Smooth muscle cell (in vitro differentiated cells): ENCODE measurements around the gene NAXD. TPM values are rescaled to one million over a fixed set of nuclear protein-coding genes. Genes with fewer than 3 reads are reported as not detected.

Source experiments
- DNase-seq: peaks from one replicate; lab custom pipeline; 2025; ENCODE audit not compliant: unreplicated experiment; lab: John Stamatoyannopoulos, UW
- H2AFZ ChIP-seq: fragments of 200-600 bp; sonication (generic); 2 replicates; pipeline ENCODE4 v1.6.0; 2016; ENCODE audit warnings: antibody characterized with exemption, low read depth, mild to moderate bottlenecking
- H3F3A ChIP-seq: fragments of 200-600 bp; sonication (generic); 2 replicates; pipeline ENCODE4 v1.6.0; 2017; ENCODE audit warnings: antibody characterized with exemption, low read depth
- H3K27ac ChIP-seq: fragments of 200-600 bp; sonication (generic); 2 replicates; pipeline ENCODE4 v1.5.1; 2016; ENCODE audit warnings: low read depth, mild to moderate bottlenecking
- H3K27me3 ChIP-seq: fragments of 200-600 bp; sonication (generic); 2 replicates; pipeline ENCODE4 v1.6.1; 2016; ENCODE audit warnings: low read depth, mild to moderate bottlenecking
- H3K36me3 ChIP-seq: fragments of 200-600 bp; sonication (generic); 2 replicates; pipeline ENCODE4 v1.5.1; 2016; ENCODE audit warnings: low read depth
- H3K4me1 ChIP-seq: fragments of 200-600 bp; sonication (generic); 2 replicates; pipeline ENCODE4 v1.5.1; 2016; ENCODE audit warnings: low read depth
- H3K4me2 ChIP-seq: fragments of 200-600 bp; sonication (generic); 2 replicates; pipeline ENCODE4 v1.6.0; 2016; ENCODE audit warnings: mild to moderate bottlenecking
- H3K4me3 ChIP-seq: fragments of 200-600 bp; sonication (generic); 2 replicates; pipeline ENCODE4 v1.5.1; 2016; ENCODE audit warnings: mild to moderate bottlenecking
- H3K79me2 ChIP-seq: fragments of 200-600 bp; sonication (generic); 2 replicates; pipeline ENCODE4 v1.6.0; 2016; ENCODE audit warnings: low read depth, mild to moderate bottlenecking
- H3K9ac ChIP-seq: fragments of 200-600 bp; sonication (generic); 2 replicates; pipeline ENCODE4 v1.6.0; 2016; ENCODE audit warnings: low read depth
- H3K9me3 ChIP-seq: fragments of 200-600 bp; sonication (generic); replicated peaks from 2 replicates; pipeline ENCODE4 v1.5.1; 2016; ENCODE audit warnings: low read depth
- H4K20me1 ChIP-seq: fragments of 200-600 bp; sonication (generic); 2 replicates; pipeline ENCODE4 v1.6.0; 2016; ENCODE audit warnings: low read depth
- WGBS: methylation state at CpG from one replicate; pipeline ENCODE4 v1.1.7; 2016; ENCODE audit warnings: low lambda C conversion rate; 5-methylcytosine and 5-hydroxymethylcytosine counted together
- polyA plus RNA-seq: library from polyadenylated mRNA; unstranded; fragments of >200 nt; fragmentation: Nextera tagmentation; extraction: Ambion mirVana; gene quantifications from 2 replicates; pipeline ENCODE4 v1.2.1, GENCODE V29; 2016
- total RNA-seq: library from RNA; depleted of rRNA; stranded (reverse); fragments of >200 nt; gene quantifications from 2 replicates; pipeline ENCODE4 v1.2.3, GENCODE V29; 2014
- TF ChIP-seq, protein P1 (sequence below): fragments of 200-600 bp; sonication (generic); IDR thresholded peaks from 2 replicates; pipeline ENCODE4 v1.5.1; 2017; ENCODE audit warnings: borderline replicate concordance, mild to moderate bottlenecking, antibody characterized with exemption; ENCODE audit not compliant: insufficient read depth, poor library complexity, severe bottlenecking

NAXD gene
- total and polyA plus RNA-seq, 2 experiments from 2014 or later: 16.9 to 30.9 TPM

DNA sequence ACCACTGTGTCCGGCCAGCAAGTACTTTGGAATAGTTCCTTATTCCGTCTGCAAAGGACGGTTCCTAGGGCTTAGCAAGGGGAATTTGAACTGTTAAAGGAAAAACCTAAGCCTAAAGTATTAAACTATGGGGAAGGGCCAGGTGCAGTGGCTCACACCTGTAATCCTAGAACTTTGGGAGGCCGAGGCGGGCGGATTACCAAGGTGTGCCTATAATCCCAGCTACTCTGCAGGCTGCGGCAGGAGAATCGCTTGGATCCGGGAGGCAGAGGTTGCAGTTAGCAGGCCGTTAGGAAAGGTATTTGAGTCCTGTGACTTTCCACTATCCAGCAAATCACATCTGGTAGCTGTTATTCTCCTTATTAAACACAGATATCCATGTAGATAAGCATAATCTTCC lies 44.5 kb upstream of the NAXD start:
- Histone ChIP-seq H3F3A (no peaks in the 10 kb centered on the region), H2AFZ (no peak overlapping the region), H3K9me3 (no peaks in the 10 kb centered on the region), H3K4me3 (no peak overlapping the region), H3K4me2 (no peak overlapping the region), H3K36me3 (no peaks in the 10 kb centered on the region), H3K79me2 (no peaks in the 10 kb centered on the region), H4K20me1 (no peaks in the 10 kb centered on the region), H3K27me3 (no peaks in the 10 kb centered on the region), H3K4me1 (no peaks in the 10 kb centered on the region), H3K9ac (no peak overlapping the region), H3K27ac (no peak overlapping the region)
- TF ChIP-seq, protein P1, sequence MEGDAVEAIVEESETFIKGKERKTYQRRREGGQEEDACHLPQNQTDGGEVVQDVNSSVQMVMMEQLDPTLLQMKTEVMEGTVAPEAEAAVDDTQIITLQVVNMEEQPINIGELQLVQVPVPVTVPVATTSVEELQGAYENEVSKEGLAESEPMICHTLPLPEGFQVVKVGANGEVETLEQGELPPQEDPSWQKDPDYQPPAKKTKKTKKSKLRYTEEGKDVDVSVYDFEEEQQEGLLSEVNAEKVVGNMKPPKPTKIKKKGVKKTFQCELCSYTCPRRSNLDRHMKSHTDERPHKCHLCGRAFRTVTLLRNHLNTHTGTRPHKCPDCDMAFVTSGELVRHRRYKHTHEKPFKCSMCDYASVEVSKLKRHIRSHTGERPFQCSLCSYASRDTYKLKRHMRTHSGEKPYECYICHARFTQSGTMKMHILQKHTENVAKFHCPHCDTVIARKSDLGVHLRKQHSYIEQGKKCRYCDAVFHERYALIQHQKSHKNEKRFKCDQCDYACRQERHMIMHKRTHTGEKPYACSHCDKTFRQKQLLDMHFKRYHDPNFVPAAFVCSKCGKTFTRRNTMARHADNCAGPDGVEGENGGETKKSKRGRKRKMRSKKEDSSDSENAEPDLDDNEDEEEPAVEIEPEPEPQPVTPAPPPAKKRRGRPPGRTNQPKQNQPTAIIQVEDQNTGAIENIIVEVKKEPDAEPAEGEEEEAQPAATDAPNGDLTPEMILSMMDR: no peak
- DNase-seq: no peak
- WGBS: 90% methylated on average over 10 of the region's 10 CpGs

DNA sequence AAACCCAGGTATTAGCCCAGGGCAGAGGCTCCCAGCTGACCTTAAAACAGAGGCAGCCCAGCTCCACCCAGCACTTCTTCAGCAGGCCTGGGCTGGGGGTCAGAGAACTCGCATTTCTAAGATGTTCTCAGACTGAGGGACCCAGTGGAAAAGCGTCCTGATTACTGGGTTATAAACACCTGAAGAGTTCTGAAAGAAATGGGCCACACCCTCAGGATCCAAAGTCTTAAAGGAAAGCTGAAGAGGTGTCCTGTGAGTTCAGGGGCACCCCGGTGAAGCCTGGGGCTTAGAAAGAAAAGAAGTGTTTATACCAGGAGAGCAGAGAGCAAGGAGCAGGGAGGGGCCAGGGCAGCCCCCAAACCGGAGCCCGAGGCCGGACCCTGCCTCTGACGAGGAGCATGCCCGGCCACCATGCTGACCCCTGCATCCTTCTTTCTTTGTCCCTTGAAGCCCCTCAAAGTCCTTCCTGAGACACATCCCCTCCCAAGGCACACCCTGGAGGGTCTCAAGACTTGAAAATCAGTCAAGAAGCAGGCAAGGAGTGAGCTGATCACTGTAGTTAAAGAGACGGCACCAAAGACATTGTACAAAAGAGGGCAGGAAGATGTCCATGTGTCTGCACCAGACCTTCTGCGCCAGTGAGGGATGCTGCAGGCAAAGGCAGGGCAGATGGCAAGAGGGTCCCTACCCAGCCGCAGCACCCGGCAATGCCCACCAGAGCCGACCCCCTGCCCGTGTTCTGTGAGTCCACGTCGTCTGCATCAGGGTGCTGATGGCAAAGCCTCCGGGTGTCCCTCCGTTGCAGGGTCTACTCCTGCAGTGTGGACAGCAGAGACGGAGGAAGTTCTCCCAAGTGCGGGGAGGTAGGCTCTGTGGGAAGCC lies 43.2 kb upstream of the NAXD start:
- H3K4me2 ChIP-seq: no peak overlapping the region
- no peaks in the 10 kb centered on the region for H3K9me3 ChIP-seq
- H4K20me1 ChIP-seq: no peaks in the 10 kb centered on the region
- no peaks in the 10 kb centered on the region for H3K27me3 ChIP-seq
- no peak overlapping the region for H3K27ac ChIP-seq
- H2AFZ ChIP-seq: no peak overlapping the region
- TF ChIP-seq, protein P1: no peak
- H3K4me3 ChIP-seq: no peak overlapping the region
- H3K9ac ChIP-seq: no peak overlapping the region
- H3K79me2 ChIP-seq: no peaks in the 10 kb centered on the region
- no peak for DNase-seq
- H3K36me3 ChIP-seq: no peaks in the 10 kb centered on the region
- no peaks in the 10 kb centered on the region for H3K4me1 ChIP-seq
- H3F3A ChIP-seq: no peaks in the 10 kb centered on the region
- 90% methylated on average over 20 of the region's 20 CpGs for WGBS

DNA sequence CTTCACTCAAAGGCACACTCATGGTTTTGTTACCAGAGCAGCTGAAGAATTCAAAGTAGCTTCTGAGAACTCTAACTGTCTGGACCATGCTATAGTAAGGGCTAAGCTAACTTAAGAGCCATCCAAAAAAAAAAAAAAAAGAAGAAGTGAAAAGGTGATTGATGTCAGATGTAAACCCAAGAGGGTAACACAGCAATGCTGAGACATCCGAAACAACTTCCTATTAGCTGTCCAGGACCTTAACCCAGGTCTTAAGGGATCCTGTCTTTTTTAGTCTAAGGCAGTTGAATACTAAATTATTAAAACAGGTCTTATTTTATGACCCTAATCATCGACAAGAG lies 42.6 kb upstream of the NAXD start:
- no peak for DNase-seq
- no peak overlapping the region for H3K4me2 ChIP-seq
- no peak overlapping the region for H3K9ac ChIP-seq
- H3F3A ChIP-seq: no peaks in the 10 kb centered on the region
- 98% methylated on average over 2 of the region's 2 CpGs for WGBS
- H2AFZ ChIP-seq: no peak overlapping the region
- H3K79me2 ChIP-seq: no peaks in the 10 kb centered on the region
- no peaks in the 10 kb centered on the region for H4K20me1 ChIP-seq
- H3K27me3 ChIP-seq: no peaks in the 10 kb centered on the region
- H3K9me3 ChIP-seq: no peaks in the 10 kb centered on the region
- no peak overlapping the region for H3K27ac ChIP-seq
- TF ChIP-seq, protein P1: no peak
- no peaks in the 10 kb centered on the region for H3K4me1 ChIP-seq
- H3K36me3 ChIP-seq: no peaks in the 10 kb centered on the region
- H3K4me3 ChIP-seq: no peak overlapping the region

DNA sequence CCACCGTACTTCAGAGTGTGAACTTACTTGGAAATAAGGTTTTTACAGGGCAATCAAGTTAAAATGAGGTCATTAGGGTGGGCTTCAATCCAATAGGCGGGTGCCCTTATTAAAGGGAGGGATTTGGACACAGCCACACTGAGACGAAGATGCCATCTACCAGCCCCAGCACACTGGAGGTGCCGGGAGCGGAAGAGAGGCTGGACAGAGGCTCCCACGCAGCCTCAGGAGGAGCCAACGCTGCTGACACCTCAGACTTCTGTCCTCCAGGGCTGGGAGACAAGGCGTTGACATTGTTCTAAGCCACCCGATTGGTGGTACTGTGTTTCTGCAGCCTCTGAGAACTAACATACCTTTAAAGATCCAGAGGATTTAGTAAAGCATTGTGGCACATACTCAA lies 41.2 kb upstream of the NAXD start:
- no peak for DNase-seq
- Histone ChIP-seq H3K27ac (no peak overlapping the region), H3K27me3 (no peaks in the 10 kb centered on the region), H3K4me3 (no peak overlapping the region), H4K20me1 (no peaks in the 10 kb centered on the region), H3K9me3 (no peaks in the 10 kb centered on the region), H2AFZ (no peak overlapping the region), H3K4me2 (no peak overlapping the region), H3K36me3 (no peaks in the 10 kb centered on the region), H3K4me1 (no peaks in the 10 kb centered on the region), H3K79me2 (no peaks in the 10 kb centered on the region), H3F3A (no peaks in the 10 kb centered on the region), H3K9ac (no peak overlapping the region)
- 83% methylated on average over 9 of the region's 9 CpGs for WGBS
- TF ChIP-seq, protein P1: no peak
